Measurements from ENCODE around the gene CD5L.

The CD5L gene
- 0 reads per million in 4 experiments for total RNA-seq

DNA sequence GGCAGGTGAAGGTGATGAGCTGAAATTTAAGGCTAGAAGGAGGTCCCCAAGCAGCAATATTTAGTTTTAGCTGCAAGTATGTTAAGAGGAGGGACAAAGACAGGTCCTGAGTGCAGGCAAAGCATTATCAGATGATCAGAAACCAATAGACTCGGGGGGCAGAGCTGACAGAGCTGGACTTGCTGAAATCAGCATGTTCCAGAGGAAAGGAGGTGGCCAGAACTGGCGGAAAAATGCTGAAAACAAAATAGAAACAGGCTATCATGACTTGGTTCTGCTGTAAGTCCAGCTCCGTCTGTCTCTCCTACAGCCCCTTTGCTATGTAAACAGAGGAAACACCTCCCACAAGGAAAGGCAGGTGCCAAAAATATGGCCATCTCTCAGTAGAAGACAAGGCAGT, at the start of gene CD5L:
CD5L (minus strand) TSS at position 101 of the 400 bp plus-strand sequence. CDS start 107 bp downstream, outside the sequence.
- no peak for DNase-seq

DNA sequence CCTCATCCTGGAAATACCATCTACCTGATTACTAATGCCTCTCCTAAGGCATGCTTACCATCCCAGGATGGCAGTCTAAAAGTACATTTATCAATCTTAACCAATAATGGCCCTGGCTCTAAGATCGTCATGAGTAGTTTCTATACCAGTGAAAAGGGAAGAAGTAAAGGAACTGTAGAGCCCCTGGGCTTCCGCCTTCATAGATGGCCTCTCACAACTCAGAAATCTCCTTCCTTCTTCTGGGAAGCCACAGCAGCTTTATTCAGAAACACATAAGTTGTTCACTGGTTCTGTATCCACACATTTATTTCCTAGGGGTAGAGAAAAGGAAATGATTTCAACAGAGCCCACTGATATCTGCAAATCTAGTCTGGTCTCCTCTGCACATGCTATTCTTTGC, 41.0 kb upstream of the CD5L start:
- DNase-seq: no peak

DNA sequence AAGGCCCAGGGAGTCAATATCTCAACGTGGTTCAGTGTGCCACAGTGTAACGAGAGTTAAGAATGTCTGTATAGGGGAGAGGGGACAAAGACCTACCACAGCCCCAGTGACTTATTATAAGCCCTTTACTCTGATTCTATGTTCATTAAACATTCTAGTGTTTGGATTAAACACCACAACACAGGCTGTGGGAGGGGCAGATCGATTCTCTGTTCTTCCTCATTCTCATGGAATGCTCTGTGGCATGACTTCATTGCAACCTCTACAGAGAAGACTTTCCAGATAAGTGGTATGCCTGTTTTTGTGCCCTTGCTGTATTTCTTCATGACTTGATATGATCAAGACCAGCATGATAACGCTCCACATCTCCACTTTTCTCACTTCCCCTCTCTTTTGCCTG, 39.0 kb upstream of the CD5L start:
- no peak for DNase-seq

DNA sequence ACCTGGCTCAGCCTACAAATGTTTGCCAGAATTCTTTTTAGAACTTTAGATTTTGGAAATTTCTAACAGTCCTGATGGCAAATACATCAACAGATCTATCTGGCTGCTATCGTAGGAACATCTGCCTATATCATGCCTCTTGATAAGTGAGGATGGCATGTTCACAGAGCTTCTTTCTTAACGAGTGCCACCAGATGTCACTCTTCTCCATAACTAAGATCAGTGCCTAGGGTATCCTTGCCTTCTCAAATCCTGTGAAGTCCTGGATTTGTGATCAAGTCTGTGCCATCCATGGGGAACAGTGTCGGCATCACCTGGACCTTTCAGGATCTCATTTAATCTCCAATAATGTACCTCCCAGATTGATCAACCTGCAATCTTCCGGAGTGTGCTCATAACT, 36.5 kb upstream of the CD5L start:
- no peak for DNase-seq

DNA sequence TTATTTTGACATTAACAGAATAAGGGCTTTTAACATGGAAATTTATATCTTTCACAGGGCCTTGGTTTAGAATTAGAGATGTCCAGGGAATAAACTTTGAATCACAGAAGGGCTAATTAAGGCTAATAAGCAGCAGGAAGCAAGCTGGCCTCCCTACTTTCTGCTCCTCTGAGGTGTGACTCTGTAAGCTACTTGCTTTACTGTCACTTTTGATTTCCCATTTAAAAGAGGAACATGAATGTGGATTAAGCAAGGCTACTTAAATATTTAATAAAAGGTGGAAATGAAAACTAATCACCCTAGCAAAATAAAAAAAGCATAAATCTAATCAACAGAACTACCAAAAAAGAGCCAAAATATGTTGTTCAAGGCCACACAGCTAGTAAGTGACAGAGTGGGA, 28.9 kb upstream of the CD5L start:
- no peak for DNase-seq

GRCh38 chr1:157868654-157869053, 27.0 kb upstream of the CD5L start:
- no peak for DNase-seq

GRCh38 chr1:157862114-157863070, 20.8 kb upstream of the CD5L start:
- DNase-seq: no peak

DNA sequence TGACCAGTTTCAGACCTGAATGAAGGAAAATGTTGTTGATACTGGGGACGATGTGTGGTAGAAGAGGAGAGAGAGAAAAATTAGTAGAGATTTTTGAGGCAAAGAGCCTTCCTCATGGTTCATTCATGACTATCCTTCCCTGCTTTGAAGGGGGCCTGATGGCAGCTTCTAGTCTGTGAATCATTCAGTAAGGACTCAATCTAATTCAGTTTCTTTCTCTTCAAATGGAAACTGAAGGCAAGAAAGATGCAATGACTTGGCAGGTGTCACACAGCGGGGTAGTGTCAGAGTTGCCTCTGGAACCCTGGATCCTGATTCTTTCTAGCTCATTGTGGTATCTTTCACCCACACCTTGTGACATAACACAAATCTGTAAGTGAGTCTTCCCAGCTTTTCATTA, 14.9 kb upstream of the CD5L start:
- DNase-seq: no peak

DNA sequence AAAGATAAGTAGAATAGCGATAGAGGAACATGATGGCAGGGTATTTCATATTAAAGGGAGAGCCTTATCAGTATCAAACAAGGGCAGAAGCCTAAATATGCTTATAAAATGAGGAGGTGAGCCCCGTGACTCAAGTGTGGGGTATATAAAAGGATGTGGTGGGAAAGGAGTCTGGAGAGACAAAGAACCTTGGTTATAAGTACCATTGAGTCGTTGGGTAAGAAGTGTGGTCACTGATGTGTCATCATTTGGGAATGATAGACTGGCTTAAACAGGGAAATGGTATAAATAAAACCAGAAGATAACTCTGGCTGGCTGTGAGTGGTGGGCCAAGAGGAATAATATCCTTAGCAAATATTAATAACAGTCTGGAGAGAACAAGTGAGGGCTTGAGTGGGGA, 10.9 kb upstream of the CD5L start:
- no peak for DNase-seq

GRCh38 chr1:157849229-157849875, 7.7 kb upstream of the CD5L start:
- DNase-seq: no peak

DNA sequence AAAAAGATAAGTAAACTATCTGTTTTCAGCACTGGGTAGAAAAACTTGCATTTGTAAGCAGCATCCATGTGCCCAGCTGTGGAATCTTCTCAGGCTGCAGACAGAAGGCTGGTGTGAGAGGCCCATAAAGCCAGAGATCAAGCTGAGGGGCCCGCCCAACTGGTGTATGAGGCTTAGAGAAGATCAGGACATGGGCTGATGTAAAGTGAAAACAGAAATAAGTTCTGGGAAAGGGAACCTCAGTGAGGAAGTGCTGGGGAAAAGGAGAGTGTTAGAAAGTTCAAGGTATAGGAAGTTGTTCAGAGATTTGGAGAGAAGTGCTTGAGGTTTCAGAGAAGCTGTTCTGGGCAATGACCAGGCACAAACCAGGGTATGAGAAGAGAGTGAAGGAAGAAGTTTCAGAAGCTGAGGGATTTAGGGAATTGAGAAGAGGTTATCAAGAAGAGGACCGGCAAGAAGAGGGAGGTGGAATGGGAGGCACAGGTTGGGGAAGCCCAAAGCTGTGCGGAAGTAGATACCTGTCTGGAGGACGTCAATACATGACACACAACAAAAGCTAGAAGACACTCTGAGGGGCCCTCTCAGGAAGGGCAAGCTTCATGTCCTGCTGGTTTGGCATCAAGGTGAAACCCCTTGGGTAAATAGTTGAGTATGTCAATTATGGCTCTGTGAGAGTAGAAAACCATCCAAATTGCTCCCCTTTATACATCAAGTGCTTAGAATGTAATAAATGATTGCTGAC, 2.7 kb upstream of the CD5L start:
- DNase-seq: no peak

DNA sequence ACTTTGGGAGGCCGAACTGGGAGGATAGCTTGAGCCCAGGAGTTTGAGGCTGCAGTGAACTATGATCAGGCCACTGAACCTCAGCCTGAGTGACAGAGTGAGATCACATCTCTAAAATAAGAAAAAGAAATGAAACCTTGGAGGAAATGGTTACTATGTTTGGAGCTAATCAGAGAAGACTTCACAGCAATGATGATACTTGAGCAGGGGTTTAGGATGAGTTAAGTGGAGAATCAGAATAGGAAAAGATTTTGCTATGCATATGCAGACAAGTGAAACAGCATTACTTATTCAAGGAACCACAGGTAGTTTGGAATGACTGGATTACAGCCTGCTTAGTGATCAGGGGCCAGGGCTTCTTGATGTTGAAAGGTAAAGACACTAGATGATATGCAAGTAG, 1.3 kb upstream of the CD5L start:
- no peak for DNase-seq

DNA sequence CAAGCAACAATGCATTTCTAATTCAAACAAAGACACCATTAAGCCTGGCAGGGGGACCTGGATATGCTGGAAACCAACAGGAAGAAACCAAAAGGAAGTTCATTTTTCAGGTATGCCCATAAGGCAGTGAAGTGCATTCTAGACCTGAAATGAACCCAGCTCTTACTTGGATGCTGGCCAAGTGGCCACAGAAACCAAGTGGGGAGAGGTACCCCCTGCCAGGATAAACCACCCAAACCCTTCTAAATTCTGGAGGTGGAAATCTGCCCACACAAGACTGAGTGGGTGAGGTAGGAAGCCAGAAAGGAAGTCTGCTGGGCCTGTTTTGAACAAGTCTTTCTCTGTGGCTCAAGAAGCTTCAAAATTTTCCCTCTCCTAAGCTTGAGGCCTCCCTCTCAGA, 2.6 kb downstream of the CD5L start:
- no peak for DNase-seq

DNA sequence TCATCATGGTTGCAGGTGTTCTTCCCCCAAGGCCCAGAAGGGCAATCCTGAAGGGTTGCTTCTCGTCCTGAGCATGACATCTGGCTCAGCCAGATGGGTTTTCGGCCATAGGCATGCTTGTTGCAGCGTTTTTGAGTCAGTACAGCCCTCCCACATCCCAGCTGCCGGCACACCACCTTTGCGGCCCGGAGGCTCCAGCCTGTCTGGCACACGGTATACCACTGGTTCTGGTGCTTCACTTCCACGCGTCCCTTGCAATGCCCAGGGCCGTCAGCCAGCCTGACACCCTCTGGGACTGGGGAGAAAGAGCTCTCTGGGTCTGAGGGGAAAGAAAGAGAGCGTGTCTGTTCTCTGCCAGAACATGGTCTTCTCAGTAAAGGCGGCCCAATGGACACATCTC, 7.2 kb downstream of the CD5L start:
- DNase-seq: no peak

DNA sequence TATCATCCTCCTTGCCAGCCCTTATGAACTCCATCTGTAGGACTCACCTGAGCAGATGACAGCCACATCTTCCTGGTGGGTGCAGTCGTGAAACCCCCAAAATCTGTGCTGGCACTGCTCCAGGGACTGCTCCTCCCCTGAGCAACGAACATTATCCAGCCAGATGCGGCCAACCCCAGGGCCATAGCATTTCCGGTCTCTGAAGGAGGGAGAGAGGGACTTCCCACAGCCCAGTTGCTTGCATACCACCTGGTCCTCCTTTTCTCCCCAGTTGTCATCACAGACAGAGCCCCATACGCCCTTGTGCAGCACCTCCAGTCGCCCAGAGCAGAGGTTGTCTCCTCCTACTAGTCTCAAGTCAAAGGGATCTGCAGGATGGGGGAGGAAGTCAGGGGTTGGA, 8.5 kb downstream of the CD5L start:
- no peak for DNase-seq

DNA sequence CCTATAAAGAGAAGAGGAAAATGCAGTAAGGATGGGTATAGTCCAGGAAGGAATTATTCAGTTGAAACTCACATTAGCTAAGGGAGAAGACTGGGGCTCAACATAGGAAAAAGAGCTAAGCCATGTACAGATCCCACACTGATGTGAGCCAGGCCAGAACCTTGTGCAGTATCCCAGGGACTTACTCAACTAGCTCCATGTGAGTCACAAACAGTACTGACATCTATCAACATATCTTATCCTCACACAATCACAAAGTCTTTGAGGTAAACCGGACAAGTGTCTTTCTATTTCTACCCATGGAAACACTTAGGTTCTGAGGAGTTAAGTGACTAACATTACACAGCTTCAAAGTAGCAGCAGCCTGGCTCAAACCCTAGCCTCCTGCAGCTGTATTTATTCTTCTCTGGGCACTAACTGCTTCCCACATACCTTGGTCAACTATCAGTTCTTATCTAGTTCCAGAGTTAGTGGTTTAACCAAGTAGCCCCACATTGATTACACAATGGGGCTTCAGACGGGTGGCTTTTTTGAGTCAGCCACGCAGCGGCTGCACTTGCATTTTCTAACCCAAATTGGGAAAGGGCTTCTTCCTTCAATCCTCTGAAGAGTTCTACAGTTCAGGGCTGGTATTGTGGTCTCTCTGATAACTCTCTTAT, 9.5 kb downstream of the CD5L start:
- no peak for DNase-seq

DNA sequence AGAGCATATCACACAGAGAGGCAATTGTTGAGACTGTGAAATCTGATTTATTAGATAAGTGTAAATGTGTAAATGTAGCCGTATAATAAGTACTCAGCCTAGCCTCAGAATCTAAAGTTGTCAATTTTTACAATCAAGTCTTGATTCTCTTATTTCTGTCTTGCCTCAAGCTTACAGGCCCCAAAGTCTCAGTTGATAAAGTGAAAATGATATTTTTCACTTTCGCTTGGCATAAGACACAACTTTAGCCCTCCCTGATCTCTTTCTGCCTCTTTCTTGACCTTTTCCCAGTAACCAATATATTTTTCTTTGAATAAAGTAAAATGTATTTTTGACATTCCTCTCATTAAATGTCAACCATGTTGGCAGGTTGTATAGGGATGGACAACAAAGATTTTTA, 10.7 kb downstream of the CD5L start:
- DNase-seq: no peak

GRCh38 chr1:157829711-157830110, 11.9 kb downstream of the CD5L start:
- no peak for DNase-seq

- DNase-seq: no peak
Measured at GRCh38 chr1:157829210-157829609, 12.4 kb downstream of the CD5L start.

DNA sequence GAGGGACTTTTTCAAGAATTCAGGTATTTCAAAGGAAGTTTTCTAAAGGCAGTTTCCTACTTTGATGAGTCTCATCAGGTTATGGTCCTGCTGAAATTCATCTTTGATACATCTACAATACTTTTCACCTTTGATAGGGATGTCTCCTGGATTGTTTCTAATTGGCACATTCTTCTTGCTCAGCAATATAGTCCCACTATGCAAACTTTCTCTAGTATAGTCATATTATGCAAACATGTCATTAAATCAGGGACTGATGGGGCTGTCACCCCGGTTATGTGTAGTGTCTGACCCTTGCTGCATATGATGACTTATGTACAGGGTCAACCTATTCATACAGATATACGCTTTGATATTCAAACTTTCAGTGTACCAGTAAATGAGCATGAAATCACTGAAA, 21.3 kb downstream of the CD5L start:
- no peak for DNase-seq

DNA sequence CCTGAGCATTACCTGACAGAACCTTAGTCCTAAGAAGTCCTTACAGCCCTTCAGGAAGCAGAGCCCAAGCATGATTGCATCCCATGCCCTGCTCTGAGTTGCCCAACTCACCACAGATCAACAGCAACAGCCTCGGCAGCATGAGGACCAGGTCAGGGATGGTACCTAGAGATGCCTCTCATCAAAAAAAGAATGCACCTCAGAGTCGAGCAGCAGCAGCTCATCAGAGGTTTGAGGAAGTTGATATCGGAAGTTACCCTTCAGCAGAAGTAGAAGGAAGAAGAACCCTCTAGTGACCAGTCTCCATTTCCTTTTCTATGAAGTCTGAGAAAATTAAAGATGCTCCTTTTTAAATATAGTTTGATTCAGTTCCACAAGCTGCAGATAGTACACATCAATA, 21.7 kb downstream of the CD5L start, which contains the start of gene FCRL1:
FCRL1 (minus strand) TSS at position 225 of the 400 bp plus-strand sequence; CDS start at position 142, 83 bp downstream.
- no peak for DNase-seq

- DNase-seq: no peak
Measured at GRCh38 chr1:157819215-157819614, 22.4 kb downstream of the CD5L start.

- no peak for DNase-seq
Measured at GRCh38 chr1:157813269-157813668, 28.3 kb downstream of the CD5L start.
